DOHH2 (cell line): ENCODE data around the gene TM9SF1.
A peak's percentile ranks its signal among the peaks of the same experiment; 100 is the strongest.

Experiments
- H3F3A ChIP-seq: fragments of 200-600 bp; sonication (generic), shearing (Covaris generic); 2 replicates; pipeline ENCODE4 v1.6.0; 2016; ENCODE audit warnings: antibody characterized with exemption, mild to moderate bottlenecking; ENCODE audit not compliant: control insufficient read depth, insufficient read depth
- H3K27ac ChIP-seq: fragments of 200-600 bp; sonication (generic); 2 replicates; pipeline ENCODE4 v1.5.1; 2014; ENCODE audit warnings: low read depth, mild to moderate bottlenecking, low read length, moderate library complexity
- H3K27me3 ChIP-seq: fragments of 200-600 bp; sonication (generic); 2 replicates; pipeline ENCODE4 v1.6.1; 2014; ENCODE audit warnings: mild to moderate bottlenecking, low read length, mixed read lengths; ENCODE audit not compliant: control insufficient read depth
- H3K36me3 ChIP-seq: fragments of 200-600 bp; sonication (generic); 2 replicates; pipeline ENCODE4 v1.6.1; 2014; ENCODE audit warnings: mild to moderate bottlenecking, low read length, moderate library complexity, mixed read lengths; ENCODE audit not compliant: control insufficient read depth
- H3K4me1 ChIP-seq: fragments of 200-600 bp; sonication (generic); 2 replicates; pipeline ENCODE4 v1.6.1; 2014; ENCODE audit warnings: mild to moderate bottlenecking, low read length, mixed read lengths; ENCODE audit not compliant: control insufficient read depth
- H3K4me2 ChIP-seq: fragments of 200-600 bp; sonication (generic); 2 replicates; pipeline ENCODE4 v1.6.0; 2014; ENCODE audit warnings: mild to moderate bottlenecking, low read length, moderate library complexity
- H3K4me3 ChIP-seq: fragments of 200-600 bp; sonication (generic); 2 replicates; pipeline ENCODE4 v1.5.1; 2014; ENCODE audit warnings: mild to moderate bottlenecking, low read length, mixed read lengths
- H3K79me2 ChIP-seq: fragments of 200-600 bp; sonication (generic); 2 replicates; pipeline ENCODE4 v1.6.1; 2014; ENCODE audit warnings: mild to moderate bottlenecking, low read length, mixed read lengths; ENCODE audit not compliant: control insufficient read depth
- H3K9me2 ChIP-seq: fragments of 200-600 bp; sonication (generic); replicated peaks from 2 replicates; pipeline ENCODE4 v1.6.1; 2014; ENCODE audit warnings: mild to moderate bottlenecking, low read length, mixed read lengths; ENCODE audit not compliant: control insufficient read depth
- H3K9me3 ChIP-seq: fragments of 200-600 bp; sonication (generic); 2 replicates; pipeline ENCODE4 v1.6.1; 2014; ENCODE audit warnings: antibody characterized with exemption, low read length, mixed read lengths; ENCODE audit not compliant: control insufficient read depth, insufficient read depth
- H4K20me1 ChIP-seq: fragments of 200-600 bp; sonication (generic); 2 replicates; pipeline ENCODE4 v1.6.0; 2014; ENCODE audit warnings: low read depth, mild to moderate bottlenecking, antibody characterized with exemption, low read length, moderate library complexity; ENCODE audit not compliant: control insufficient read depth, insufficient read depth
- EZH2phosphoT487 ChIP-seq: fragments of 200-600 bp; sonication (generic); IDR thresholded peaks from 2 replicates; pipeline ENCODE4 v1.6.1; 2017; ENCODE audit warnings: borderline replicate concordance, mild to moderate bottlenecking, antibody characterized with exemption, low read length, moderate library complexity, mixed read lengths
- TF ChIP-seq, protein P1 (sequence below): fragments of 200-600 bp; sonication (generic); IDR thresholded peaks from one replicate; pipeline ENCODE4 v1.5.1; 2014; ENCODE audit warnings: antibody characterized with exemption, mild to moderate bottlenecking, low read depth, low read length; ENCODE audit not compliant: poor library complexity, severe bottlenecking

TM9SF1 gene

DNA sequence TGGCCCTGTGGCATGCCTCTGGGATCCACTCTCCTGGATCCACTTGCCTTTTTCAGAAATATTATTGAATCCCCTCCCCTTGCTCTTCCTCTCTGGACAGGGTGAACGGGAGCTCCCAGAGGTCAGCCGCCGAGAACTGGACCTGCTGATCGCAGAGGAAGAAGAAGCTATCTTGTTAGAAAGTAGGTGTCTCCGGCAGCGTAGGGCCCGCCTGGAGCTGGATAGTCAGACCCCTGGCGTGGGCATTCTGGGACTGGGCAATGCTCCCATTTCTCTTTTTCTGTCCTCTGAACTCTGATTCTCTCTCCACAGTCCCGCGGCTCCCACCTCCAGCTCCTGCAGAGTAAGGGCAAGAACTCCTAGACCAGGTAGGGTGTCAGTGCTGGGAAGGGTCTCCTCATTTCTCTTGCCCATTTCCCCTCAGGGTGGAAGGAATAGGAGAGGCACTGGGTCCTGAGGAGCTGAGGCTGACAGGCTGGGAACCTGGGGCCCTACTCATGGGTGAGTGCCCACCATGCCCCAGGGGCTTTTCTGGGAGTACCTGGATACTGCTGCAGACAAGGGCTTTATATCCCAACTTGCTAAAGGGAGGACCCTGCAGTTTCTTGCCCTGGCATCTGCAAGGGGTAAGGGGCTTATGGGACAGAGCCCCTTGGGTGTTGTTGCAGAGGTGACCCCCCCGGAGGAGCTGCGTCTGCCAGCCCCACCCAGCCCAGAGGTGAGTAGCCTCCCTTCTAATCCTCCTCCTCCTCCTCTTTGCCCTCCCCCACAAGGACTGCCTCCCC lies 18.0 kb downstream of the TM9SF1 start:
- Histone ChIP-seq H4K20me1 (no peaks in the 10 kb centered on the region), H3K9me3 (no peaks in the 10 kb centered on the region), H3K79me2 (no peaks in the 10 kb centered on the region; the same call in 1 of the 2 replicates), H3K27me3 (no peaks in the 10 kb centered on the region), H3K27ac (no peak overlapping the region), H3K36me3 (peaks cover 43% of the 10 kb centered on the region), H3K4me1 (peaks cover 4% of the 10 kb centered on the region), H3K4me3 (no peak overlapping the region), H3K9me2 (no peaks in the 10 kb centered on the region), H3K4me2 (no peak overlapping the region), H3F3A (peaks cover 5% of the 10 kb centered on the region; the same call in 1 of the 2 replicates)
- TF ChIP-seq, protein P1, sequence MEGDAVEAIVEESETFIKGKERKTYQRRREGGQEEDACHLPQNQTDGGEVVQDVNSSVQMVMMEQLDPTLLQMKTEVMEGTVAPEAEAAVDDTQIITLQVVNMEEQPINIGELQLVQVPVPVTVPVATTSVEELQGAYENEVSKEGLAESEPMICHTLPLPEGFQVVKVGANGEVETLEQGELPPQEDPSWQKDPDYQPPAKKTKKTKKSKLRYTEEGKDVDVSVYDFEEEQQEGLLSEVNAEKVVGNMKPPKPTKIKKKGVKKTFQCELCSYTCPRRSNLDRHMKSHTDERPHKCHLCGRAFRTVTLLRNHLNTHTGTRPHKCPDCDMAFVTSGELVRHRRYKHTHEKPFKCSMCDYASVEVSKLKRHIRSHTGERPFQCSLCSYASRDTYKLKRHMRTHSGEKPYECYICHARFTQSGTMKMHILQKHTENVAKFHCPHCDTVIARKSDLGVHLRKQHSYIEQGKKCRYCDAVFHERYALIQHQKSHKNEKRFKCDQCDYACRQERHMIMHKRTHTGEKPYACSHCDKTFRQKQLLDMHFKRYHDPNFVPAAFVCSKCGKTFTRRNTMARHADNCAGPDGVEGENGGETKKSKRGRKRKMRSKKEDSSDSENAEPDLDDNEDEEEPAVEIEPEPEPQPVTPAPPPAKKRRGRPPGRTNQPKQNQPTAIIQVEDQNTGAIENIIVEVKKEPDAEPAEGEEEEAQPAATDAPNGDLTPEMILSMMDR = no peak
- no peak for TF ChIP-seq EZH2phosphoT487

DNA sequence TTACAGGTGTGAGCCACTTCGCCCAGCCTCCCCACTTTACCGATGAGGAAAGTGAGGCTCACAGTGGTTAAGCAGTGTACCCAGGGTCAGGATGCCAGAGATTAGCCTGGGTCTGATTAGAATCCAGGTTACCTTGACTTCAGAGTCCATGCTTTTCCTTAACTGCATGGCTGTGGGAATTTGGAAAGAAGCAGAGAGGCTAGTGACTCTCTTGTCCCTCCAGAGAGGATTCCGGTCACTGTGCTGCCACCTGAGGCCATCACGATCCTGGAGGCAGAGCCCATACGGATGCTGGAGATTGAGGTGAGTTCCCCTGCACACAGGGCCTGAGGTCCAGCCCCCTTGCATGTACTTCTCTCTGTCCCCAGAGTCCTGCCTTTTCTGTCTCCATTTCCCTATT lies 18.6 kb downstream of the TM9SF1 start:
- Histone ChIP-seq H4K20me1 (no peaks in the 10 kb centered on the region), H3K4me3 (no peak overlapping the region), H3K27me3 (no peaks in the 10 kb centered on the region), H3K4me1 (peaks cover 10% of the 10 kb centered on the region), H3K9me3 (no peaks in the 10 kb centered on the region), H3K79me2 (no peaks in the 10 kb centered on the region; the same call in 1 of the 2 replicates), H3K9me2 (no peaks in the 10 kb centered on the region), H3K36me3 (peaks cover 37% of the 10 kb centered on the region), H3F3A (peaks cover 5% of the 10 kb centered on the region; the same call in 1 of the 2 replicates), H3K4me2 (no peak overlapping the region), H3K27ac (no peak overlapping the region)
- no peak for TF ChIP-seq EZH2phosphoT487
- TF ChIP-seq, protein P1 = no peak

DNA sequence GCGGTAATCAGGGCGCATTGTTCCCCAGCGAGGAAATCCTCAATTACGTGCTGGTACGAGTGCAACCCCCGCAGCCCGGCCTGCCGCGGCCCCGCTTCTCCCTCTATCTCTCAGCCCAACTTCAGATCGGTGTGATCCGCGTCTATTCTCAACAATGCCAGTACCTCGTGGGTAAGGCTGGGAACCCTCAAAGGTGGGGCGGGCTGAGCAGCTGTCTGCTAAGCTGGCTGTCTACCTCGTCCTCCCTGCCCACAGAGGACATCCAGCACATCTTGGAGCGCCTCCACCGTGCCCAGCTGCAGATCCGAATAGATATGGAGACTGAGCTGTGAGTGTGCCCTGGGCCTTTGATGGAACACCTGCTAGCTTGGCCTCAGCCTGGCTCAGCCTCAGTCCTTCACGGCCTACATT lies 22.4 kb downstream of the TM9SF1 start:
- H3K27me3 ChIP-seq = no peaks in the 10 kb centered on the region
- H3K27ac ChIP-seq = no peak overlapping the region
- TF ChIP-seq, protein P1 = no peak
- no peak for TF ChIP-seq EZH2phosphoT487
- no peaks in the 10 kb centered on the region; the same call in 1 of the 2 replicates for H3K79me2 ChIP-seq
- peaks cover 22% of the 10 kb centered on the region for H3K4me1 ChIP-seq
- no peaks in the 10 kb centered on the region for H4K20me1 ChIP-seq
- H3K4me2 ChIP-seq = peak overlapping the region; percentile 77
- H3K4me3 ChIP-seq = peak overlapping the region; percentile 78; the same call in 1 of the 2 replicates
- H3F3A ChIP-seq = peaks cover 2% of the 10 kb centered on the region; the same call in 1 of the 2 replicates
- H3K9me3 ChIP-seq = no peaks in the 10 kb centered on the region
- H3K36me3 ChIP-seq = peaks cover 3% of the 10 kb centered on the region; the same call in 1 of the 2 replicates
- H3K9me2 ChIP-seq = no peaks in the 10 kb centered on the region
